GM08714 (cell line): Measurements from ENCODE around the gene PPP2R3B.
A peak's percentile ranks its signal among the peaks of the same experiment; 100 is the strongest.

Experiments
- H3K4me3 ChIP-seq: fragments of 200-500 bp; sonication (Bioruptor generic); 2 replicates; pipeline ENCODE4 v1.5.1; 2014; ENCODE audit warnings: mild to moderate bottlenecking, low read length, inconsistent platforms
- ZNF274 ChIP-seq: IDR thresholded peaks from 2 replicates; pipeline ENCODE4 v1.6.1; 2012; ENCODE audit warnings: mild to moderate bottlenecking, low read depth, low read length

Gene PPP2R3B

DNA sequence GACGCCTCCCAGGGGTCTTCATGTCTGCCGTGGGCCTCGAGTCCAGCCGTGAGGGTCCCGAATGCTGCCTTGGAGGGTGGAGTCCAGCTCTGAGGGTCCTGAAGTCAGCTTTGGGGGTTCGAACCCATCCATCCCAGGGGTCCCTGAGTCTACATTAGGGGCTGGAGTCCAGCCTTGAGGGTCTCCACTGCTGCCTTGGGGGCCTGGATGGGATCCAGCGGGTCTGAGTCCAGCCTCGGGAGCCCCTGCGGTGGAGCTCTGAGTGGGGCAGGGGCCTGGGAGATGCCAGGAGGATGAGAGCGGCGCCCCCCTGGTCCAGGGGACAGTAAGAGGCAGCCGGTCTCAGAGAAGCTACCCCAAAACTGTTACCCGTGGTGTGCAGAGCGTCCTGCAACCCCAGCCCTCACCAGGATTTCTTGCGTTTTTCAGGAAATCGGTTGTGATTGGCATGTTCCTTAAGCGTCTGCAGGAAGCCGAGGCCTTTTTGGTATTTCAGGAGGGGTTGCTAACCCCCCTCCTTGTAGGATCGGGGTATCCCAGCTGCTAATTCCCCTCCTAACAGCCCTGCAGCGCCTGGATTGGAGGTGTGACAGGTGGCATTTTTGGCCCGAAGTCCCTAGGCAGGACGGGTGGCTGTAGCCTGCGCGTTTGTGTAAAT is 66.5 kb downstream of the PPP2R3B start:
- H3K4me3 ChIP-seq, result peak overlapping the region; percentile 92
- TF ChIP-seq ZNF274, result no peak

DNA sequence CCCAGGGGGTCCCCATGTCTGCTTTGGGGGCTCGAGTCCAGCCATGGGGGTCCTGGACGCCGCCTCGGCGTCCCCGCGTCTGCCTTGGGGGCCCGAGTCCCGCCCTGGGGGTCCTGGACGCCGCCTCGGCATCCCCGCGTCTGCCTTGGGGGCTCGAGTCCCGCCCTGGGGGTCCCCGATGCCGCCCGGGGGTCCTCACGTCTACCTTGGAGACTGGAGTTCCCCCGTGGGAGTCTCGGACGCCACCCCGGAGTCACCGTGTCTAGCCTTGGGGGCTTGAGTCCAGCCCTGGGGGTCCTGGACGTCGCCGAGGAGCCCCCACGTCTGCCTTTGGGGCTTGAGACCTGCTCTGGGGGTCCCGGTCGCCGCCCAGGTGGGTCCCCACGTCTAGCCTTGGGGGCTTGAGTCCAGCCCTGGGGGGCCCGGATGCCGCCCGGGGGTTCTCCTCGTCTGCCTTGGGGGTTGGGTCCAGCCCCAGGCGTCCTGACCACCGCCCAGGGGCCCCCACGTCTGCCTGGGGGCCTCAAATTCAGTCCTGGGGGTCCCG is 67.1 kb downstream of the PPP2R3B start:
- no peak for TF ChIP-seq ZNF274
- peak overlapping the region; percentile 92 for H3K4me3 ChIP-seq

DNA sequence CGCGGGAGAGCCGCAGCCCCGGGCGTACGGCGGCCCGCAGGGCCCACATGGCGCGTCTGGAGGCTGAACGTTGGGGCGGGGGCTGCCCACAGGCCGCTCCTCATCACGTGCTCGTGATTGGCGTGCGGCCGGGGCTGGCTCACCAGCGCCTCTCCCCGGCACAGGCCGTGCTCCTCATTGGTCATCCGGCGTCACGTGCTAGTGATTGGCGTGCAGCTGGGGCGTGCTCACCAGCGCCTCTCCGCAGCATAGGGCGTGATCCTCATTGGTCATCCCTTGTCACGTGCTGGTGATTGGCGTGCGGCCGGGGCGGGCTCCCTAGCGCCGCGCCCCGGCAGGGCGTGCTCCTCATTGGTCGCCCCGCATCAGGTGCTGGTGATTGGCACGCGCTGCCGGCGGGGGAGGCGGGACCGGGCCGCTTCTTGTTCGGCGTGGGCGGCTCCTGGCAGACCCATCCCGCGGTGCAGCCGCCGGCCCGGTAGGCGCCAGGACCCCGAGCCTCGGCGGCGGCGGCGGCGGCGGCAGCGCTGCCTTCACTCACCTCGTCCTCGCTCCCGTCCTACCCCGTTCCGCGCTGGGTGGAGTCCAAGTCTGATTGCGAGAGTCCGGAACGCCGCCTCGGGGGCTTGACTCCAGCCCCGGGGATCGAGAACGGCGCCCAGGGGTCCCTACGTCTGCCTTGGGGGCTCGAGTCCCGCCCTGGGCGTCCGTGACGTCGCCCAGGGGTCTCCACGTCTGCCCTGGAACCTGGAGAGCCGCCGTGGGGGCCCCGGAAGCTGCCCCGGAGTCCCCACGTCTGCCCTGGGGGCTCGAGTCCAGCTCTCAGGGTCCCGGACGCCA is 67.7 kb downstream of the PPP2R3B start, which contains the start of gene GTPBP6:
Gene GTPBP6 (minus strand): TSS at position 58 of the 840 bp plus-strand sequence. CDS start 9 bp downstream, at position 49.
- peak within 1 kb of the TSS; percentile 92 for H3K4me3 ChIP-seq
- TF ChIP-seq ZNF274, result no peak

DNA sequence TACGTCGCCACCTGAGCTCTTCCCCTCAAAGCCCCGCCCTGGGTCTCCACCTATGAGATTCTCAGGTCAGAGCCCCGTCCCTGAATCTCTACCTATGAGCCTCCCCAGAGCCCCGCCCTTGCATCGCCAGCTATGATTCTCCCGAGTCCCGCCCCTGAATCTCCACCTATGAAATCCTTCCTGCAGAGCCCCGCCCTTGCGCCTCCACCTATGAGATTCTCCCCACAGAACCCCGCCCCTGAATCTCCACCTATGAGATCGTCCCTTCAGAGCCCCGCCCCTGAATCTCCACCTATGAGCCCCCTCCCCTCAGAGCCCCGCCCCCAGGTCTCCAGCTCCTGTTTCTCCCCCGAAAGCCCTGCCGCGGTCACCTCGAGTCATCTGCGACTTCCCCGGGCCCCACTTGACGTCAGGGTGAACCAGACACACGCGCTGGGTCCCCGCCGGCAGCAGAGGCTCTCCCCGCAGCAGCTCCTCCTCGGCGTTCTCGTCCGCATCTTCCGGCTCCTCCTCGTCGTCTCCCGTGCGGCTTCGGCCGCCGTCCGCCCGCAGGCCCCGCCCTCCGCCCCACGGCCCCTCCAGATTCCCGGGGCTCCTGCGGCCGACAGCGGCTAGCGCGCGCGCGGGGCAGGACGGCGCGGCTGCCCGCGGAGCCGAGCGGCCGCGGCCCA is 68.5 kb downstream of the PPP2R3B start:
- TF ChIP-seq ZNF274, result no peak
- peak overlapping the region; percentile 73 for H3K4me3 ChIP-seq

DNA sequence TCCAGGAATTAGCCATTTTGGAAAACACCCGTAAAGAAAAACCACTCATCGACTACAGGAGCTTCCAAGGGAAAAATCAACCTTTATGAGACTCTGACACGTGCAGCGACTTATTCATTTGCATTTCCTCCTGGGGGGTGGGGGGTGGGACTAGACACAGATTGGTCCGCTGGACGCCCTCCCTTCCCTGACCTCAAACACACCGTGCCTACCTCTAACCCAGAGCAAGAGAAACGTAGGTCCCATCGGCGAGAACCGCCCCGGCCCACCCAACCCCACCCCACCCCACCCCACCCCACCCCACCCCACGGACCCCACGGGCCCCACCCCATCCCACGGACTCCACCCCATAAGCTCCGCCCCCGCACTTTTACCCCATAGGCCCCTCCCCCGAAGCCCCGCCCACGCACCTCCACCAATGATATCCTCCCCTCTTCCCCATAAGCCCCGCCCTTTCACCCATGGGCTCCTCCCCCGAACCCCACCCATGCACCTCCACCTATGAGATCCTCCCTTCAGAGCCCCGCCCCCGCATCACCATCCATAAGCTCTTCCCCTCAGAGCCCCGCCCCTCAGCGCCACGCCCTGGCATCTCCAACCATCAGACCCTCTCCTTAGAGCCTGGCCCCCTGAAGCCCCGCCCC is 69.2 kb downstream of the PPP2R3B start:
- TF ChIP-seq ZNF274, result no peak
- H3K4me3 ChIP-seq, result peak overlapping the region; percentile 47; the same call in 1 of the 2 replicates

DNA sequence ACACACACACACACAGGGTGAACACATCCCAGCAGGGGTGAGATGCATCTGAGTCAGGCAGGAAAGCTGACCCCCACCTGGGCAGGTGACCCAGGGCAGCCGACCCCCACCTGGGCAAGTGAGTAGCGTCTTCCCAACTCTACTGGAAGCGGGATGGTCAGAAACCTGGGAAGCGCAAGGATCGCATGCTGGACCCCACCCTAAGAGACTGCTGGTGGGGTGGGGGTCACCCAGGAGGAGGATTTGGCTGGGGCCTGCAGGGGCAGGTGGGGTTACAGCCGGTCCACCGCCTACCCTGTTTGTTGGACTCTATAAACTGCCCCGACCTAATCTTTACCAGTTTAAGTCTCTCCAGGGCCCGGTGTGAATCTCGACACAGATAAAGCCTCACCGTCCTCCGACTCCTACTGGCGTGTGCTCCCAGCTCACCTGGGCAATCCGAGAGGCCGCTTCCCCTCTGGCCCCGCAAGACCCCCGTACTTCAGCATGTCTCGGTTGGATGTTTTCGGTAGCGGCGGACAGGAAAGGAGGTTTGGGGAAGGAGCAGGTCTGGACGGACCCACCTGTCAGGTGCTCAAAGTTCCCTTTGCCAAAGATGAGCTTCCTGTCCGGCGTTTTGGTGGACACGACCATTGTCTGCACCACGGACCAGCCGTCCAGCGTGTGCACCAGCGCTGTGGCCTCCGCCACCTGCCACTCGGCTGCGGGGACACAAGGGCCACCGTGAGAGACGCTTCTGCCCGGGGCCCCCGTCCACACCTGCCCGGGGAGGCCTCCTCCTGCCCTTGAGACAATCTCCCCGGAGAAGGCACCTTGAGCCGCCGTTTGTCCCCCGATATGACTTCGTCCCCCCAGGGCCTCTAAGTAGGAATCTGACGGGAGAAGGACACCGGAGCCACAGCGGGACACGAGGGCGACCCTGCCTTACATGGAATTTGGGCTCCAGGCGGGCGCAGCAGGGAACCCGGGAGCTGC is 70.1 kb downstream of the PPP2R3B start:
- no peak for TF ChIP-seq ZNF274
- no peak overlapping the region for H3K4me3 ChIP-seq

DNA sequence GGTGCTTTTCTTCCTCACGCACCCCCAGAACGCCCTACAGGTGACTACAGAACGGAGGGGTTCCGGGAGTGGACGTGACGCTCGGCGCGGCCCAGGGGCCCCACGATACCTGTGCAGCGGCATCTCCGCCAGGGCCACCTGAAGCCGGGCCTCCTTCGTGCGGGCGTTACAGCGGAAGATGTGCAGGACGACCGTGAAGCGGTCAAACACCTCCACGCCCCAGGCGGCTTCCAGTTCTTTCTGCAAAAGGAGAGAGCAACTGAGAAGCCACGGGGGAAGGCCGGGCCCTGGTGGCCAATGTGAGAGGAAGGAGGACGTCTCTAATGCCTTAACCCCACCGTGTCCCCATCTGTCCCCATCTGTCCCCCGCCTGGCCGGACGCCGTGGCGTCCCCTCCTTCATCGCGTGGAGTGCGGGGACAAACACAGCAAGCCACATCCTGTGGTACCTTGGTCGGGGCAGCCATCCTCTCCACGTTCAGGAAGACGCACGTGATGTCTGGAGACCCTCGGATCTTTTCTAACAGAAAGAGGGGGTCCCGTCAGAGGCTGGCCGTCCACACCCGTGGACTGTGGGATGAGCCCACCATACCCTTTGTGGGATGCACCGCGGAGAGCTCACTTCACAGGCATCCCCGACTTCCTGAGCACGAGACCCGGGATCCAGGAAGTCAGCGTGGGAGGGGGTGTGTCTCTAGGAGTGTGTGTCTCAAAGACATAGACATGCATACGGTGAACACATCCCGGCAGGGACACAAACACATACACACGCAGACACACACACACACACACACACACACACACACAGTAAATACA is 71.7 kb downstream of the PPP2R3B start:
- no peak for TF ChIP-seq ZNF274
- no peak overlapping the region for H3K4me3 ChIP-seq

DNA sequence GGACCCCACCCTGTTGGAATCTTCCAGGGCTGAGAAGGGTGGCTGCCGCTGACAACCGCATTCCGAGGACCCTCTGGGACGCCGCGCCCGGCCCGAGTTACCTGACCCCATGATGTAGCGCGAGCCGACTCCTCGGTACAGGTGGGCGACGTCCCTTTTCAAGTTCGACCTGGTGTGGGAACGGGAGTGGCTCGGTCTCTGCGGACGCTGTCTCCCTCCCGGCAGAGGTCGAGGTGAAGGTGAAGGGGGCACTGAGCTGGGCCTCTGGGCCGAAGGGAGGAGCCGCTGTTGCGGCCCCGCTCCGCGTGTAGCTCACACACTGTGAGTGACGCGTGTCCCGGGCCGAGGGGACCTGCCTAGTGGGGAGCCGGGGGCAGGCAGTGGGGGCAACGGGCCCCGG is 72.7 kb downstream of the PPP2R3B start:
- H3K4me3 ChIP-seq, result no peak overlapping the region
- TF ChIP-seq ZNF274, result no peak

DNA sequence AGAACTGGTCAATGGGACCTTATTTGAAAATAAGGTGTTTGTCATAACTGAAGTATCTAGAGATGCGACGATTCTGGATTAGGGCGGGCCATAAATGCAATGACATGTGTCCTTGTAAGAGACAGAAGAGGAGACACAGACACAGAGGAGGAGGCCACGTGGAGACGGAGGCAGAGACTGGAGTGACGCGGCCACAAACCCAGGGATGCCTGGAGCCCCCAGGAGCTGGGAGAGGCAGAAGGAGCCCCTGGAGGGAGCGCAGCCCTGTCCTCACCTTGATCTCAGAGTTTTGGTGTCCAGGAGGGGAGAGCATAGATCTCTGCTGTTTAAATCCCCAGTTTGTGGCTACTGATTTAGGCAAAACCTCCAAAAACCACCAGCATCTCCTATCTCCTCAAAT is 73.2 kb downstream of the PPP2R3B start:
- no peak for TF ChIP-seq ZNF274

DNA sequence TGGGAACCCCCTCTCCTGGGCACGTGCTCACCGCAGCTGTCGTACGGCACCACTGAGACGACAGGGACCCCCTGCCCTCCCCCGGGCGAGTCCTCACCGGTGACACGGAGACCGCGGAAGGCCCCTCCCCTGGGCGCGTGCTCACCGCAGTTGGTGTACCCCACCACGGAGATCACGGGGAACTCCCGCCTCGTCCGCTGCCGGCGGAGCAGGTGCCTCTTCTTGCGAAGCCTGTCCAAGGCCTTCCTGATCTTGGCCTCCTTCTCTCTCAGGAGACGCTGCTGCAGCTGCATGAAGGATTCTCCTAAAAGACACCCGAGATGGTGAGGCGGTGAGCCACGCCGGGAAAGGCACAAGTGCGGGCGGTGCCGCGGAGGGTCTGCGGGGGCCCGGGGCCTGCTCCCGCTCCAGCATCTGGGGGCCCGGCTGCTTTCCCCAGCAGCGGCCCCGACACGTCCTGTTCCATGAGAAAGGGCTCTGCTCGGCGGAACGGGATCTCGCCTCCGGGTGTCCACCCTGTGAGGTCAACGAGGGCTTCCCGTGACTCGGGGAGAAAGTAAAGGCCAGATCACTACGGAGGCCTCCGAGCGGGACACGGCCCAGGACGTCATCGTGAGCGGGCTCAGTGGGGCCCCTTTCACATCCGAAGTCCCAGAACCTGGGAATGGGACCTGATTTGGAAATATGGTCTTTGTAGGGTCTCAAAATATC is 73.9 kb downstream of the PPP2R3B start:
- no peak for TF ChIP-seq ZNF274
- H3K4me3 ChIP-seq, result no peak overlapping the region

More for the DNA sequence above, 73.2 kb downstream of the PPP2R3B start:
- H3K4me3 ChIP-seq, result no peak overlapping the region
